K562 (cell line): ENCODE measurements around the gene SLC2A6. TPM values are rescaled to one million over a fixed set of nuclear protein-coding genes. Genes with fewer than 3 reads are reported as not detected.

Source experiments
- ATF1 ChIP-seq, 2 experiments: fragments of 450-650 bp in 1 of 2; IDR thresholded peaks; 2 replicates each; pipeline ENCODE4 v1.6.1; 2016; ENCODE audit warnings: missing compliant biosample characterization in 1 of 2, missing genetic modification characterization in 1 of 2
- BRF1 ChIP-seq: IDR thresholded peaks from 3 replicates; pipeline ENCODE4 v1.6.1; 2011; ENCODE audit warnings: borderline replicate concordance, mild to moderate bottlenecking; ENCODE audit not compliant: insufficient read length; ENCODE audit errors: extremely low read depth
- EP300 ChIP-seq: IDR thresholded peaks from 2 replicates; pipeline ENCODE4 v1.6.1; 2012; ENCODE audit warnings: low read length, improper control_type of control experiment
- ESRRA ChIP-seq: fragments of 450-650 bp; IDR thresholded peaks from 2 replicates; pipeline ENCODE4 v1.6.1; 2014; ENCODE audit warnings: low read depth, mild to moderate bottlenecking, moderate library complexity, borderline replicate concordance
- FUS ChIP-seq: fragments of 200-400 bp; formaldehyde crosslinking; optimal IDR thresholded peaks from 2 replicates; pipeline ENCODE3; 2017; ENCODE audit warnings: low read depth, low read length
- HNRNPUL1 ChIP-seq: fragments of 200-400 bp; formaldehyde crosslinking; IDR thresholded peaks from 2 replicates; pipeline ENCODE4 v1.6.1; 2017; ENCODE audit warnings: low read length
- MAZ ChIP-seq, 2 experiments: fragments of 450-650 bp in 1 of 2; sonication (generic) in 1 of 2; formaldehyde crosslinking; IDR thresholded peaks in 1 of 2; conservative IDR thresholded peaks in 1 of 2; 2 replicates each; pipeline versions ENCODE4 v1.4.0 to v1.5.0; 2020; ENCODE audit warnings: mild to moderate bottlenecking in 1 of 2, missing genetic modification reagents in 1 of 2
- PRMT5 ChIP-seq: sonication (generic); formaldehyde crosslinking; IDR thresholded peaks from 2 replicates; pipeline ENCODE4 v1.5.0; 2020; ENCODE audit warnings: missing genetic modification reagents
- SLC30A9 ChIP-seq: fragments of 250-450 bp; sonication (Bioruptor Pico); IDR thresholded peaks from 2 replicates; pipeline ENCODE4 v1.8.0; 2022; ENCODE audit warnings: mild to moderate bottlenecking, moderate library complexity
- SMAD2 ChIP-seq: fragments of 150-350 bp; IDR thresholded peaks from 2 replicates; pipeline ENCODE4 v1.6.1; 2014; ENCODE audit warnings: low read depth, mild to moderate bottlenecking, low read length
- SRSF7 ChIP-seq: fragments of 200-400 bp; formaldehyde crosslinking; optimal IDR thresholded peaks from 2 replicates; pipeline ENCODE3; 2017; ENCODE audit warnings: mild to moderate bottlenecking, low read depth, low read length
- TCF7 ChIP-seq: sonication (generic); IDR thresholded peaks from 2 replicates; pipeline ENCODE4 v1.6.1; 2016; ENCODE audit warnings: antibody characterized with exemption, borderline replicate concordance
- TRIM28 ChIP-seq: fragments of 450-650 bp; IDR thresholded peaks from 2 replicates; pipeline ENCODE4 v1.6.1; 2017
- ZNF146 ChIP-seq: IDR thresholded peaks from one replicate; pipeline ENCODE4 v1.6.1; 2018; ENCODE audit warnings: missing compliant biosample characterization; ENCODE audit not compliant: unreplicated experiment
- polyA plus RNA-seq, 8 experiments: library from polyadenylated mRNA; depleted of rRNA in 4 of 8; stranded (reverse) in 5 of 8; unstranded in 3 of 8; fragments of >200 nt; fragmentation: Nextera tagmentation in 2 of 8; fragmentation: Illumina TruSeq in 1 of 8; extraction: Ambion mirVana in 2 of 8; extraction: Trizol in 1 of 8; gene quantifications; 2 replicates each; pipeline versions ENCODE4 v1.2.1 to v1.2.3, GENCODE V29; 2011 to 2014; ENCODE audit warnings: inconsistent platforms in 1 of 8, missing spikeins in 1 of 8
- total RNA-seq, 7 experiments: library from RNA; depleted of rRNA in 6 of 7; stranded (reverse); fragments of >200 nt in 6 of 7; fragmentation: Illumina TruSeq in 2 of 7; extraction: Trizol in 2 of 7; gene quantifications; 2 replicates each; pipeline versions ENCODE4 v1.2.1 to v1.2.3, GENCODE V29; 2011 to 2021; ENCODE audit warnings: low replicate concordance in 1 of 7
- TF ChIP-seq, protein P1 (sequence below), 2 experiments: fragments of 450-650 bp; IDR thresholded peaks; 2 replicates each; pipeline ENCODE4 v1.6.1; 2018; ENCODE audit warnings: mild to moderate bottlenecking in 2 of 2, low read depth in 1 of 2; ENCODE audit not compliant: partially characterized antibody in 2 of 2
- TF ChIP-seq, protein P2 (sequence below): sonication (generic); IDR thresholded peaks from 2 replicates; pipeline ENCODE4 v1.6.1; 2016

The SLC2A6 gene
- total and polyA plus RNA-seq, 9 of the 15 experiments (the other 6 are each of a cell fraction or from before 2014, with no cell fraction given), result 0.04 to 0.38 (median 0.09) TPM; not detected in 3

DNA sequence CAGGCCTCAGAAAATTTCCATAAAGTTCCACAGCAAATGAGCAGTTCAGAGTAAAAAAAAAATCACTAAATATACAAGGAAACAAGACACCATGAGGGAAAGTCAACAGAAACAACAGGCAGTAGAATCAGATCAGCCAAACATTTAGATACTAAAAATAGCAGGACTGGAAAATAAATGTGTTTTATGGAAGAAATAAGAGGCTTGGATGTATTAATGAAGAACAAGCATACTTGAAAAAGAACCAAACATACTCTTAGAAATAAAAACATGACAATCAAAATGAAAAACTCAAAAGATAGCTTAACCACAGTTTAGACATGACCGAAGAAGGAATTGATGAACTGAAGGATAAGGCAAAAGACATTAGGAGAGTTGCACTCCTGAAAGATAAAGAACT is 23.2 kb upstream of the SLC2A6 start (continued):
- TF ChIP-seq ZNF146 (CRISPR knock-in tag) (no peak), FUS (no peak), TRIM28 (peak; percentile 85), ATF1 (CRISPR knock-in tag; IDR thresholded peaks at IDR 0.05) (no peak), ATF1 (tag; IDR thresholded peaks at IDR 0.05) (no peak), SLC30A9 (CRISPR knock-in tag) (no peak), PRMT5 (CRISPR knock-in tag) (no peak), MAZ (CRISPR knock-in tag; conservative IDR thresholded peaks at IDR 0.05 in 1 of 2, IDR thresholded peaks at IDR 0.05 in 1 of 2) (no peak), HNRNPUL1 (no peak), SRSF7 (no peak), EP300 (no peak), TCF7 (no peak), BRF1 (no peak), ESRRA (no peak), SMAD2 (no peak)
- TF ChIP-seq, protein P1, sequence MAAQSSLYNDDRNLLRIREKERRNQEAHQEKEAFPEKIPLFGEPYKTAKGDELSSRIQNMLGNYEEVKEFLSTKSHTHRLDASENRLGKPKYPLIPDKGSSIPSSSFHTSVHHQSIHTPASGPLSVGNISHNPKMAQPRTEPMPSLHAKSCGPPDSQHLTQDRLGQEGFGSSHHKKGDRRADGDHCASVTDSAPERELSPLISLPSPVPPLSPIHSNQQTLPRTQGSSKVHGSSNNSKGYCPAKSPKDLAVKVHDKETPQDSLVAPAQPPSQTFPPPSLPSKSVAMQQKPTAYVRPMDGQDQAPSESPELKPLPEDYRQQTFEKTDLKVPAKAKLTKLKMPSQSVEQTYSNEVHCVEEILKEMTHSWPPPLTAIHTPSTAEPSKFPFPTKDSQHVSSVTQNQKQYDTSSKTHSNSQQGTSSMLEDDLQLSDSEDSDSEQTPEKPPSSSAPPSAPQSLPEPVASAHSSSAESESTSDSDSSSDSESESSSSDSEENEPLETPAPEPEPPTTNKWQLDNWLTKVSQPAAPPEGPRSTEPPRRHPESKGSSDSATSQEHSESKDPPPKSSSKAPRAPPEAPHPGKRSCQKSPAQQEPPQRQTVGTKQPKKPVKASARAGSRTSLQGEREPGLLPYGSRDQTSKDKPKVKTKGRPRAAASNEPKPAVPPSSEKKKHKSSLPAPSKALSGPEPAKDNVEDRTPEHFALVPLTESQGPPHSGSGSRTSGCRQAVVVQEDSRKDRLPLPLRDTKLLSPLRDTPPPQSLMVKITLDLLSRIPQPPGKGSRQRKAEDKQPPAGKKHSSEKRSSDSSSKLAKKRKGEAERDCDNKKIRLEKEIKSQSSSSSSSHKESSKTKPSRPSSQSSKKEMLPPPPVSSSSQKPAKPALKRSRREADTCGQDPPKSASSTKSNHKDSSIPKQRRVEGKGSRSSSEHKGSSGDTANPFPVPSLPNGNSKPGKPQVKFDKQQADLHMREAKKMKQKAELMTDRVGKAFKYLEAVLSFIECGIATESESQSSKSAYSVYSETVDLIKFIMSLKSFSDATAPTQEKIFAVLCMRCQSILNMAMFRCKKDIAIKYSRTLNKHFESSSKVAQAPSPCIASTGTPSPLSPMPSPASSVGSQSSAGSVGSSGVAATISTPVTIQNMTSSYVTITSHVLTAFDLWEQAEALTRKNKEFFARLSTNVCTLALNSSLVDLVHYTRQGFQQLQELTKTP (IDR thresholded peaks at IDR 0.05; ENCODE audit: low read depth in 1 of 2, partially characterized antibody in 2 of 2), result peak in 1 of 2 experiments; percentile 95
- TF ChIP-seq, protein P2, sequence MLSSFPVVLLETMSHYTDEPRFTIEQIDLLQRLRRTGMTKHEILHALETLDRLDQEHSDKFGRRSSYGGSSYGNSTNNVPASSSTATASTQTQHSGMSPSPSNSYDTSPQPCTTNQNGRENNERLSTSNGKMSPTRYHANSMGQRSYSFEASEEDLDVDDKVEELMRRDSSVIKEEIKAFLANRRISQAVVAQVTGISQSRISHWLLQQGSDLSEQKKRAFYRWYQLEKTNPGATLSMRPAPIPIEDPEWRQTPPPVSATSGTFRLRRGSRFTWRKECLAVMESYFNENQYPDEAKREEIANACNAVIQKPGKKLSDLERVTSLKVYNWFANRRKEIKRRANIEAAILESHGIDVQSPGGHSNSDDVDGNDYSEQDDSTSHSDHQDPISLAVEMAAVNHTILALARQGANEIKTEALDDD, result no peak
